GM19463 (cell line): ENCODE measurements around the gene RGS11.

ENCODE experiments used
- ATAC-seq: cut with Tn5 transposase; IDR thresholded peaks from one replicate; pipeline ENCODE4 v1.9.1; 2021; ENCODE audit warnings: mild to moderate bottlenecking, moderate library complexity; ENCODE audit not compliant: unreplicated experiment

Gene RGS11

DNA sequence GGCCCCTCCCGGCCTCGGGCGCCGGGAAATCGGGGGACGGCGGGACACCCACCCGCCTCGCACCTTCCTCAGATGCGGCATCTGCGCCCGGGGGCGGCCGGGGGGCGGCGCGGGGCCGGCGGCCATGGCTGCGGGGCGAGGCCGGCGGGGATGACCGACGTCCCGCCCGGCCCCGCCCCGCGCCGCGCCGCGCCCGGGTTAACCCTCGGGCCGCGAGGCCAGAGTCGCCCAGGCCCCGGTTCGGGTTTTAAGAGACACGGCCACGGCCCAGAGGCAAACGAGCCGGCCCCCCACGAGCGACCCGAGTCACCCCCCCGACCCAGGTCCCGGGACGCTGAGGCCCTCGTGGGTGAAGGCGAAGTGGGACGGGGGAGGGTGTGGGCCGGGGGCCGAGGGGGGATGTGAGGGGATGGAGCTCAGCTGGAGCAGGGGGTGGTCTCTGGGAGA is at the start of gene RGS11:
Gene RGS11 (minus strand): TSS at position 159 of the 447 bp plus-strand sequence. CDS start 33 bp downstream, at position 126.
- no peak for ATAC-seq

DNA sequence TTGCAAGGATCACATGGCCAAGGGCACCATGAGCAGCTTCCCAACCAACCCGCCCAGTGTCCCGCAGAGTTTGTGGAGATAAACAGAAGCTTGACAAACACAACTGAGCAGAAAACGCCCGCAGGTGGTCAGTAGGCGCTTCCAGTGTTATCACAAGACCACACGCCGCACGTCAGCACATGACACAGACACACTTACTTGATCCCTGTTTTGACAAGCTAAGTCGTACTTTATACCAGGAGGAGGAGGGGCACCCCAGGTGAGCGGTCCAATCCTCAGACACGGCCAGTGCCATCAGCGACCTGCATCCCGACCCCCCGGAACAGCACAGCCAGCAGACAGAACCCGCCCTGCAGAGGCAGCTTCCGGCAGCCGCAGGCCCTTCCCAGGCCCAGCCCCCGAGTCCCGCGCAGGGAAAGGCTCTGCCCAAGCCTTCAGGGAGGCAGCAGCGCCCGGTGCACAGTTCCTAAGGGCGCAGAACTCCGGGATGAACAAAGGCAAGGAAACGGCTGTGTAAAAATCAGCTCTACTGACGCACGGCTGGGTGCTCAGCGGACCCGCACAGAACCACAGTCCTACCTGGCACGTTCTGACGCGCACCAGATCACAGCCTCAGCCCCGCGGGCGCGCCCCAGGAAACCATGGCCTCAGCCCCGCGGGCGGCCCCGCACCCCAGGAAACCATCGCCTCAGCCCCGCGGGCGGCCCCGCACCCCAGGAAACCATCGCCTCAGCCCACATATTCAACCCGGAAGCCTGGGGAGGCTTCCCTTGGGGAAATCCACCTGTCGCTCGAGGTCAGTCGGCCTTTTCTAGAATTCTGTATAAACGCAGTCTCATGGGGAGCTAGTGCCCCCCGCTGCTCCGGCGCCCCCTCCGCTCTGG is 48.9 kb upstream of the RGS11 start:
- ATAC-seq: no peak

DNA sequence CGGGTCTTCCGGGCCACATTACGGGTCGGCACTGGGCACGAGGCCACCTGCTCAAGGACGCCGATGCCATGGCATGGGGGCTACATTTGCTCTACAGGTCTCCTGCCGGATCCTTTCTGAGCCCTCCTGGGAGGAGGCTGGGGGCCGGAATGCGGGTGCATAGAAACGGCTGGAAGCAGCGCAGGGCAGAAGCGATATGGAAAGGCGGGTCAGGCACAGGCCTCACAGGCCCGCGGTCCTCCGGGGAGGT is 48.4 kb upstream of the RGS11 start:
- no peak for ATAC-seq

DNA sequence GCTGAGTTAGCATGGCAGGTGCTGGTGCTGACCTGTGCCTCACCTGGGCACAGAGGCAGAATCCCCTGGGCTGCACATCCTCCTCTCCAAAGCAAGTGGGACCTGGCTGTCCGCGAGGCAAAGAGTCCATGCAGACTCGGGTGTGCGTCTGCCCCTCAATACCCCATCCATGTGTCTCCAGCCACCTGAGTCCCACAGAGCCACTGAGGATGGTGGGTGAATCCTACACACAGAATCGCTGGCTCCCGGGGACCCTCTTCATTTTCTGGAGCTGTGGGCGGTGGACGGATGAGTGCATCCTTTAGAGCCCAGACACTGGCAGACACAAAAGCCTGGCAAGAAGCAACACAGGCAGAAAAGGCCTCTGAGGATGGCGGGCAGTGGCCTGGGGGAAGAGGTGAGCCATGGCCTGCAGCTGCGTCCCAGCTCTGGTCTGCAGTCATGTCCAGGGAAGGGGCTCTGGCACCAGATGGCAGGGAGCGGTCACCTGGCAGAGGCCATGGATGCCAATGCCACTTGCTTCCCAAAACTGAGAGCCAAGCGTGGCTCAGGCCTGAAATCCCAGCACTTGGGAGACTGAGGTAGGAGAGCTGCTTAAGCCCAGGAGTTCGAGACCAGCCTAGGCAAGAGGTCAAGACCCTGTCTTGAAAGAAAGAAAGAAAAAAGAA is 46.9 kb upstream of the RGS11 start:
- ATAC-seq: no peak

DNA sequence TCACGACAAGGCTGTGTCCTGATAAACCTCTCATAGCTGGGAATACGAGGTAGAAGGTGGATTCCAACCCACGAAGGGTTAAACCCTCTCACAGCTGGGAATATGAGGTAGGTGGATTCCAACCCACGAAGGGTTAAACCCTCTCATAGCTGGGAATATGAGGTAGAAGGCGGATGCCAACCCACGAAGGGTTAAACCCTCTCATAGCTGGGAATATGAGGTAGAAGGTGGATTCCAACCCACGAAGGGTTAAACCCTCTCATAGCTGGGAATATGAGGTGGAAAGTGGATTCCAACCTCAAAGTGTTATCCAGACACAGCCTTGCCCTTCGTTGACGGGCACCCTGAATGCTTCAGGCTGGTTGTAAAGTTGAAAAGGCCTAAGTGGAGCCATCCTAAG is 45.8 kb upstream of the RGS11 start:
- no peak for ATAC-seq

DNA sequence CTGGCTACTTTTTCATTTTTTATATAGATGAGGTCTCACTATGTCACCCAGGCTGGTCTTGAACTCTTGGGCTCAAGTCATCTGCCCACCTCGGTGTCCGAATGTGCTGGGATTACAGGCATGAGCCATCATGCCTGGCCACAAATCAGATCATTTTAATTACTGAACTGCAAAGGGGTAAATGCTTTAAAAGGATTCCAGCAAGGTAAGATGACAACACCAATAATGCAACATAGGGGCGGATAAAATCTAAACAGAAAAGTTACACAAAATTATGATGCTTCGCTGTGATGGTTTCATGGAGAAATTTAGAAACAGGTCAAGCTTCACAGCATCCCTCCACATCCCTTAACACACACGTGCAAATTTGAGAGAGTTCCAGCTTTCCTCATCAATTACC is 44.5 kb upstream of the RGS11 start:
- no peak for ATAC-seq

DNA sequence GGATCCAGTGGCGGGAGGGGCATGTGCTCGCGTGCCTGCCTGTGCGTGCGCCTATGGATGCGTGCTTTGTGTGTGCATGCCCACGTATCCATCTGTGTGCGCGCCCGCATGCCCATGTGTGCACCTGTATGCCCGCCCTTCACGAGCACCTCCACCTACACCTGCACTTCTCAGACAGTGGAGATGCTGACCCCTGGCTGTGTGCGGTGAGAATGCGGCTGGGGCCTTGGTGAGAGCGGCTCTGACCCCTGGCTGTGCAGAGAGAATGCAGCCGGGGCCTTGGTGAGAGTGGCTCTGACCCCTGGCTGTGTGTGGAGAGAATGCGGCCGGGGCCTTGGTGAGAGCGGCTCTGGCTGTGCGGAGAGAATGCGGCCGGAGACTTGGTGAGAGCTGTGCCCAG is 42.9 kb upstream of the RGS11 start:
- no peak for ATAC-seq

DNA sequence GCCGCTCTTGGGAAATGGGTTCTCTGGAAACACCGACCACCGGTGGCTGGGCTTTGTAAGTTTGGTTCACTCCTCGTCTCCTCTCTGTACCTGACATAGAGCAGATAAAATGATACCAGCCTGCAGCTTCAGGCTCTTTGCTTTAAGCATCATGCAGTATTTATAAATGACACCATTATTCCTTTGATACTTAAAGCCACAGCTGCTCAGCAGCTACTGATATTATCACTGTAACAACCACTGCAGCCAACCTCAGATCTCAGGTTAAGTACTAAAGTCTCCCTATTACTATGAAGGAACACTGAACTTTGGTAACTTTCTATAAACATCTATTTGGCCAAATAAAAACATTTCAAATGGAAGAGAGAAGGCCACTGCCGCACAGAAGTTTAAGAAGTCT is 41.8 kb upstream of the RGS11 start:
- no peak for ATAC-seq

DNA sequence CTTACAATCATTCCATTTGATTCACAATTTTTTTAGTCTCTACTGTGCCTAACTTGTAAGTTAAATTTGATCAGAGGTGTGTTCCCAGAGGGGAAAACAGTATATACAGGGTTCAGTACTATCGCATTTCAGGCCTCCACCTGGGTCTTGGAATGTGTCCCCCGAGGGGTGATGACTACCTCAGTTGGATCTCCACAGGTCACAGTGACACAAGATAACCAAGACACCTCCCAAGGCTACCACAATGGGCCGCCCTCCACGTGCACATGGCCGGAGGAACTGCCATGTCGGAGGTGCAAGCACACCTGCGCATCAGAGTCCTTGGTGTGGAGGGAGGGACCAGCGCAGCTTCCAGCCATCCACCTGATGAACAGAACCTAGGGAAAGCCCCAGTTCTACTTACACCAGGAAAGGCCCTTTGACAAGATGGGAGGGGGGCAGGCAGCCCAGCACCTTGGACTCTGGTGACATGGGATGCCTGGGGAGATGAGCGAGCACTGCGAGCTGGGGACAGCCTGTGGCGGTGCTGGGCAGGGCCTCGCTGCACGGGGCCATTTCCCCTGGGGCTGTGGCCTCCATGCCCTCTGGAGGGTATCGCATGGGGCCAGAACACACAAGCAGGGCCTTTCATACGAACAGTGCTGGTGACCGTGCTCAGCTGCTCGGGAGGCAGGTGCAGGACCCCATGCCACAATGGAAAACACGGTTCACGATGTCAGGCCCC is 41.2 kb upstream of the RGS11 start:
- ATAC-seq: no peak

DNA sequence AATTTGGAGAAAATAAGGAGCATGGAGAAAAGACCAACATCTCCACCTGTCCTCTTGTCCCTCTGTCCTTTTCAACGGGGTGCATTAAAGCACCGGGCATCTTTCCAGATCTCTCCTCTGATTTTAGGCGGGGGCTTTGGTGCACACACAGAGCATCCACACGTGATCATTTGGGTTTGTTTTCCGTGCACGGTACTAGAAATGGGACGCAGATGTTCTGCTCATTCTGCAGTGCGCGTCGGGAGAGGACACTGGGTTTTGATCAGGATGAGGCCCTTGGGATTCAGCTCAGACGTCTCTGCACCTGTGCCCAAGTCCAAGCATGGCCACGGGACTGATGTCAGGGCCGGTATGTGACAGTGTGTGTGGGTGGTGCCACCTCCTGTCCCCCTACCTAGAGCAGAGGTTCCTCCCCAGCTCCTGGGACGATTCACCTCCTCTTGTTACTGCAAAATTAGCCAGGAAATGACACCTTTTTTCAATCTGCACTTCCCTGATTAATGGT is 39.1 kb upstream of the RGS11 start:
- ATAC-seq: no peak

DNA sequence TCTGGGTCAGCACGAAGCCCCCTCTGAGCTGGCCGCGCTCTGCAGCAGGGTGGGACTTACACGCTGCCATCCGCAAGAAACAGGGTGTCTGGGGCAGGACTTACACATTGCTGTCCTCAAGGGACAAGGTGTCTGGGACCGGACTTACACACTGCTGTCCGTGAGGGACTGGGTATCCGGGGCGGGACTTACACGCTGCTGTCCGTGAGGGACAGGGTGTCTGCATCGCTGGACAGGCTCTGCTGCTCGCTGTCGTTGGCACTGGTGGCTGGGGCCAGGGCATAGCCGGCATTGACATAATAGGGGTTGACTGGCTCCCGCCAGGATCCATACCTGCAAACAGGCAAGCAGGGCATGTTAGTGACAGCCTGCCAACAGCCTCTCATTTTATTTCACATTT is 38.6 kb upstream of the RGS11 start:
- no peak for ATAC-seq

DNA sequence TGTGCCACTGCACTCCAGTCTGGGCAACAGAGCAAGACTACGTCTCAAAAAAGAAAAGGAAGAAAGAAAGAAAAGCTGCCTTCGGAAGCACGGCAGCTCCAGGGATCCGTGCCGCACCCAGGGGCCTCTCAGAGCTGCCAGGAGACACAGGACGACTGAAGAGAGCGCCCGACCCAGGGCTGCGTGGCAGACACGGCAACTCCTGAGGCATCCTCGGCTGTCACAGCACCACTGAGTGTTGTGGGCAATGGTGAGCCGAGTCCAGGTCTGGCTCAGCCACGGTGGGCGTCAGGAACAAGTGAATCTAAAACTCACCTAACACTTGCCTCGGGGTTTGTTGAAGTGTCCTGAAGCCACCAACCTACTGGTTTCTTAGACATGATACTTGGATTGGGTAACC is 36.0 kb upstream of the RGS11 start:
- no peak for ATAC-seq

DNA sequence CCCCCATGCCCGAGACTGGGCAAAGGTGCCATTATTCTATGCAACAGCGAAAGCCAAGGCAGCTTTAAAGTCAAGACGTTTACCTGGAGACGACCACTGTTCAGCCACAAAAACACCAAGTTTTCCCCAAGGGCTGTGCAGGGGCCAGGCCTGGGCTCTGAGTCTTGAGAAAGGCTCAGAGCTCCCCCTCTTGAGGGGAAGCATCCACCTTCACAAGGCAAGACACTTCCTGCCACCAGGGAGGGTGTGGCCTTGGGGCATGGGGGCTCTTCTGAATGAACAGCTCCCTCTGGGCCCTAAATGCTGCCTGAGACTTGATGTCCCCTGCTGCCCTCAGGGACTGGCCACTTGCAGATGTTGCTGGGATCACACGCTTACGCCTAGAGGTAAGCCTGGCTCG is 33.7 kb upstream of the RGS11 start:
- ATAC-seq: no peak

DNA sequence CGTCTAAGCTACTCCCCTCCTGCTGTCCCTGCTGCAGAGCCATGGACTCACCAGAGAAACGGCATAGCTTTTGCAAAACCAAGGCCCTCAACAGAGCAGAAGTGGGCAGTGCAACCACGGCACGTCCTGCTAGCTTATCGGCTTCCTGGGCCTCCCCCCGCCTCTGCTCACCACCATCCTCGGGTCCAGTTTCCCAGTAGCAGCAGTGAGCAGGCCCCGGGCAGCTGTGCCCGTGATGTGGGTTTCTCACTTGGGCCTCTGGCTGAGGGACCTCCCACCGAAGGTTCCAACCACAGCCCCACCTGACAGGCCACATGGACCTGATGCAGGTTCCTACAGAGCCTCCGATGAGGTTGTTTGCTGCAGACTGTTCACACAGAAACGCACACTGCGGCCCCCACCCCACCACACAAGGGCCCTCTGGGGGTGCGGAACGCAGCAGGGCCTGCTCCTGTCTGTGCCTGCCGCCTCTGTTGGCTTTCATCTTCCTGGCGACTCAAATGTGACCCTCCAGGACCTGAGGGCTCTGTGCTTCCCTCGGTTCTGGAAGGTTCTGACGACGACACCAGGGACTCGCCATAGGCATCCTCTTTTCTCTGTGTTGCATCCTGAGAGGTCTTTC is 32.1 kb upstream of the RGS11 start:
- ATAC-seq: no peak

DNA sequence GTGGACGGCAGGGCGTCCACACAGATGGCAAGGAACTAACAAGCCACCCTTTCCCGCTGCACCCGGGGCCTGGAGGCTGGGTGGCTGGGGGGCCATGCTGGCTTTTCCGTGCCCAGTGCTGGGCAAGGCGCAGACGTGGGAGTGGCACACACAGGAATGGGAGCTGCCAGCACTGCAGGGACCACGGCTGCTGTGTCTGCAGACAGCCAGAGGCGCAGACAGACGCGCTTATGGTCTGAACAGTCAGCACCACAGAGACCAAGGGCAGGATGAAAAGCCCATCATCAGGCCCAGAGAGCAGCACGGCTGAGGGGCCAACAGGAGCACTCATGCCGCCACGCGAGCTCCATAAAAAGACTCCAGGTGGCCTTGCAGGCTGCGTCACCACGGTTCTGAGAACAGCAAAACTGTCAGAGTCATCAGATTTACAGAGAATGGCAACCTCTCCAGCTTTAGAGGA is 31.2 kb upstream of the RGS11 start:
- ATAC-seq: no peak

DNA sequence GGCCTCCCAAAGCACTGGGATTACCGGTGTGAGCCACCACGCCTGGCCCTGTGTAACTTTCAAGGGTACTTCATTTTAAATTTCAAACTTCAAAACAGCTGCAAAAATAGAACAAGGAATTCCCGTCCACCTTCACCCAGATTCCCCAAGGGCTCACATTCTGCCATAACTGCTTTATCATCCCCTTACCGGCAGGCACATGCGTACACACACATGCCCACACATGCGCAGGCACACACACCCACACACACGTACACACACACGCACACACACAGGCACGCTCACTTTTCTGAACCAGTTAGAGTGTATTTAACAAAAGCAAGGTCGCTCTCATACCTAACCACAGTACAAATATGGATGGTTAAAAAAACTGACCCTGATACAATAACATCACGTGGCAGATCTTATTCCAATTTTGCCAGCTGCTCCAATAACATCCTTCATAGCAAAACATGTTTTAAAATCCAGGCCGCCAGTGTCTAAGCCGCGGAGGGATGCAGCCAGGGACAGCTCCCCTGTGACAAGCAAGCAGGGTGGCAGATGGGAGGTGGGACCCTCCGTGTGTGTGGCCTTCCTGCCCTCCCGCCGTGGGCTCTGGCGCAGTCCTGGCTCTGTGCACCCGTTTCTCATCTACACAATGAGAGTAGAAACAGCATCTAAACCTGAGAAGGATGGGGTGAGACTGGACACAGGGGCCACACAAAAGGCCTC is 30.3 kb upstream of the RGS11 start:
- ATAC-seq: no peak

DNA sequence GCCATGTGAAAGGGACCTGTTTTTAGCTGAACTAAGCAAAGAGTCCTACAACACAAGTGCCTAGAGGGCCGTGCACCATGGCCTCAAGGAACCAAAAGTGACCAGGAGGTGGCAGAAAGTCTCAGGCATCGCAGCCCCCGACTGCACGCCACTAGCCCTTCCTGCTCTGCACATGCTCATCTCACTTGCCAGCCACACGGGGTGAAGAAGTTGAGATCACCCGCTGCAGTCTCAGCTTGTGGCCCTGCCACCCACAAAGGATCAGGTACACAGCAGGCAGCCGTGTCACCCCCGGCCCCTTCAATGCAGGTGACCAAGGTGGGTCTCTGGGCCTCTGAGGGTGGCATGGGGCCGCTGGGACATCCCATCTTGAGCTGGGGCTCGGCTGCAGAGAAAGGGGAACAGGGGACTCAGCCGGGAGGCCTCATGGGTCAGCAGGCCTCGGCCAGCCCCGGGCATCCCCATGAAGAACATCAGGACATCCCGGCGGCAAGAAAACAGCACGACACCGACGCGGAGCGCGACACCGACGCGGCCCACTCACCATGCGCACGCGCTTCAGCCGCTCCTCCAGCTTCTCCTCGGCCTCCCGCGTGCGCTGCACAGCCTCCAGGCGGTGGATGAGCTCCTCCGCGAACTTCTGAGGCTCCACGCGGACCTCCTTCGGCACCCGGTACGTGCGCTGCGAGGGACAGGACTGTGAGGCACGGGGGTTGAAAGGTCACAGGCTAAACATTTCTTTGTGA is 28.2 kb upstream of the RGS11 start:
- no peak for ATAC-seq

DNA sequence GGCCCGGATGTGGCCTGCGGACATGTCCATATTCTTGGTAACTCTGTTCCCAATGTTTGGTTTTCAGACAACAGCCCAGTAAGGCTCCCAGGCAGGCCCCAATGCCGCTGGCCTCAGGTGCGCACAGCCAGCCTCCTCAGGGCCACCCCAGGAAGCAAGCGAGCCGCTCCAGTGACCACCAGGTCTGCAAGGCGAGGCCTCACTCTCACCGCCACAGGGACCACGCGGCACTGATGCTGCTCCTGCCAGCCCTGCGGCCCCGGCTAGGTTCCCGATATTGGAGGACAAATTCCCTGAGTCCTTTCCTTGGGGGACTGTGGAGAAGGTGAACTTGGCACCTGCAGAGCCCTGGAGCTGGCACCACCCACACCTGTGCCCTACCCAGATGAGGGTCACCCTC is 26.2 kb upstream of the RGS11 start:
- ATAC-seq: no peak

DNA sequence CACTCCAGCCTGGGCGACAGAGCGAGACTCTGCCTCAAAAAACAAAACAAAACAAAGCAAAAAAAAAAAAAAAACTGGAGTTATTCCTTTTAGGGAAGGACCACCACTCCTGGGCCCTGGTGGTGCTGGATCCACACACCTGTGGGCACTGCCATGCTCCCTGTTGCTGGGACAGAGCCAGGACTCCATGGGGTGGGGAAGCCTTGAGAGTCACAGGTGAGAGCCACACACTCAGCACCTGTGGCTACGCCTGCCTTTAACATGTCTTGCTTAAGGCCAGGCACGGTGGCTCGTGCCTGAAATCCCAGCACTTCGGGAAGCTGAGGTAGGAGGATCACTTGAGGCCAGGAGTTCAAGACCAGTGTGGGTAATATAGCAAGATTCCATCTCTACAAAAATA is 25.5 kb upstream of the RGS11 start:
- no peak for ATAC-seq

DNA sequence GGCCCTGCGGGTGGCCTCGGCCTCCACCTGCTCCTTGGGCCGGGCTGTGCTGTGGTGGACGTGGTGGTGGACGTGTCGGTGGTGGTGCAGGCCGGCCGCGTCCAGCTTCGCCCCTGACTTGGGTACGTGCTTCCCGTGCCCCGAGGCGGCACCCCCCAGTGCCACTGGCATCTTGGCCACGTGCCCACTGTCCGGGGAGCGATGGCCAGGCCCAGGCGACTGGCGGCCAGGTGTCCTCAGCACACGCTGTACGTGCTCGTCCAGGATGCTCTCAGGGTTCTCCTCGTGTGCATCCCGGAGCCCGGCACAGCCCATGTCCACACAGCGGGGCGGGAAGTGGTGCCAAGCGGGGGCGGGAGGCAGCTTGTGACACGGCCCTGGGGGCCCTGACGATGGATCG is 22.1 kb upstream of the RGS11 start:
- ATAC-seq: no peak
